ENCODE results near the gene NRXN3. TPM values are rescaled to one million over a fixed set of nuclear protein-coding genes. Genes with fewer than 3 reads are reported as not detected.

The NRXN3 gene
- total RNA-seq, 1 donor from 2014 or later, result 2.5 TPM

GRCh38 chr14:79645753-79646362, 1475.7 kb downstream of the NRXN3 start:
- no peak for DNase-seq

GRCh38 chr14:79649856-79650255, 1479.7 kb downstream of the NRXN3 start:
- no peak for DNase-seq

GRCh38 chr14:79652513-79653307, 1482.5 kb downstream of the NRXN3 start:
- no peak for DNase-seq

GRCh38 chr14:79656056-79656455, 1485.9 kb downstream of the NRXN3 start:
- DNase-seq, result no peak

GRCh38 chr14:79656496-79656895, 1486.3 kb downstream of the NRXN3 start:
- no peak for DNase-seq

GRCh38 chr14:79658221-79658620, 1488.0 kb downstream of the NRXN3 start:
- DNase-seq, result no peak

- no peak for DNase-seq
Measured at GRCh38 chr14:79658769-79659168, 1488.6 kb downstream of the NRXN3 start.

- no peak for DNase-seq
Measured at GRCh38 chr14:79660053-79660939, 1490.1 kb downstream of the NRXN3 start.

- DNase-seq, result no peak
Measured at GRCh38 chr14:79661752-79662151, 1491.6 kb downstream of the NRXN3 start.

GRCh38 chr14:79663453-79663852, 1493.3 kb downstream of the NRXN3 start:
- DNase-seq, result no peak

GRCh38 chr14:79665556-79665955, 1495.4 kb downstream of the NRXN3 start:
- no peak for DNase-seq

GRCh38 chr14:79668951-79669350, 1498.8 kb downstream of the NRXN3 start:
- no peak for DNase-seq

- no peak for DNase-seq
Measured at GRCh38 chr14:79670811-79671210, 1500.6 kb downstream of the NRXN3 start.

- no peak for DNase-seq
Measured at GRCh38 chr14:79680087-79680486, 1509.9 kb downstream of the NRXN3 start.

- DNase-seq, result no peak
Measured at GRCh38 chr14:79686196-79686595, 1516.0 kb downstream of the NRXN3 start.

- no peak for DNase-seq
Measured at GRCh38 chr14:79690960-79691359, 1520.8 kb downstream of the NRXN3 start.

GRCh38 chr14:79693935-79694334, 1523.8 kb downstream of the NRXN3 start:
- DNase-seq, result no peak

GRCh38 chr14:79695307-79695706, 1525.1 kb downstream of the NRXN3 start:
- peak; percentile 26 for DNase-seq

- DNase-seq, result no peak
Measured at GRCh38 chr14:79698298-79698711, 1528.1 kb downstream of the NRXN3 start.

- no peak for DNase-seq
Measured at GRCh38 chr14:79699206-79699605, 1529.0 kb downstream of the NRXN3 start.

GRCh38 chr14:79701371-79701770, 1531.2 kb downstream of the NRXN3 start:
- no peak for DNase-seq

GRCh38 chr14:79702197-79702596, 1532.0 kb downstream of the NRXN3 start:
- no peak for DNase-seq

- DNase-seq, result no peak
Measured at GRCh38 chr14:79703209-79703608, 1533.0 kb downstream of the NRXN3 start.
